CD4-positive, alpha-beta T cell treated with Interleukin-6 at 100 ng/mL for 8 hours (primary cell): ENCODE results near the gene SPINT4.
"Not testable (repeated sequence)": the region's sequence is repeated elsewhere in the genome, so short reads cannot be mapped to it uniquely, and the experiment has no call there.

Source experiments
- DNase-seq: peaks from one replicate; pipeline ENCODE4 v3.0.0-alpha.2; 2020; ENCODE audit warnings: mixed read lengths, low spot score

Gene SPINT4

GRCh38 chr20:45722047-45722446 is at the start of gene SPINT4:
SPINT4 (plus strand) TSS chr20:45722347; CDS start chr20:45722368, 21 bp downstream.
- DNase-seq: no peak

GRCh38 chr20:45672765-45673164 is 49.4 kb upstream of the SPINT4 start:
- no peak for DNase-seq

GRCh38 chr20:45679650-45680049 is 42.5 kb upstream of the SPINT4 start:
- DNase-seq: no peak

- no peak for DNase-seq
Observed at GRCh38 chr20:45685896-45686295, 36.3 kb upstream of the SPINT4 start.

GRCh38 chr20:45693346-45693745 is 28.8 kb upstream of the SPINT4 start:
- not testable (repeated sequence) for DNase-seq

GRCh38 chr20:45695496-45695895 is 26.7 kb upstream of the SPINT4 start:
- DNase-seq: no peak

- no peak for DNase-seq
Observed at GRCh38 chr20:45701104-45701503, 21.0 kb upstream of the SPINT4 start.

GRCh38 chr20:45701873-45702272 is 20.3 kb upstream of the SPINT4 start, which contains the start of gene WFDC13:
WFDC13 (plus strand) TSS chr20:45702038; CDS start chr20:45702124, 86 bp downstream.
- no peak for DNase-seq

- DNase-seq: no peak
Observed at GRCh38 chr20:45704969-45705637, 17.0 kb upstream of the SPINT4 start, which contains the start of gene WFDC10B. WFDC10B (minus strand) TSS chr20:45705019; CDS start chr20:45685992, 19,027 bp downstream.

GRCh38 chr20:45716141-45716688 is 5.9 kb upstream of the SPINT4 start:
- DNase-seq: not testable (repeated sequence)

- DNase-seq: no peak
Observed at GRCh38 chr20:45725134-45725533, 3.0 kb downstream of the SPINT4 start.

- DNase-seq: no peak
Observed at GRCh38 chr20:45727044-45727443, 4.9 kb downstream of the SPINT4 start.

- no peak for DNase-seq
Observed at GRCh38 chr20:45732199-45732598, 10.1 kb downstream of the SPINT4 start.

- no peak for DNase-seq
Observed at GRCh38 chr20:45735552-45735951, 13.4 kb downstream of the SPINT4 start.

- no peak for DNase-seq
Observed at GRCh38 chr20:45735988-45736387, 13.8 kb downstream of the SPINT4 start.

GRCh38 chr20:45742596-45742995 is 20.4 kb downstream of the SPINT4 start:
- DNase-seq: no peak

- no peak for DNase-seq
Observed at GRCh38 chr20:45745015-45745414, 22.9 kb downstream of the SPINT4 start.

GRCh38 chr20:45751721-45752120 is 29.6 kb downstream of the SPINT4 start:
- no peak for DNase-seq

- no peak for DNase-seq
Observed at GRCh38 chr20:45752746-45753145, 30.6 kb downstream of the SPINT4 start.

- DNase-seq: no peak
Observed at GRCh38 chr20:45758096-45758495, 35.9 kb downstream of the SPINT4 start.

- not testable (repeated sequence) for DNase-seq
Observed at GRCh38 chr20:45759921-45760320, 37.8 kb downstream of the SPINT4 start.

- not testable (repeated sequence) for DNase-seq
Observed at GRCh38 chr20:45761966-45762365, 39.8 kb downstream of the SPINT4 start.

- not testable (repeated sequence) for DNase-seq
Observed at GRCh38 chr20:45764618-45765282, 42.6 kb downstream of the SPINT4 start.
